HG03097 (cell line): ENCODE data around the gene NEK11.

ENCODE experiments used
- ATAC-seq: cut with Tn5 transposase; IDR thresholded peaks from one replicate; pipeline ENCODE4 v1.9.1; 2021; ENCODE audit not compliant: unreplicated experiment, low FRiP score

The NEK11 gene

DNA sequence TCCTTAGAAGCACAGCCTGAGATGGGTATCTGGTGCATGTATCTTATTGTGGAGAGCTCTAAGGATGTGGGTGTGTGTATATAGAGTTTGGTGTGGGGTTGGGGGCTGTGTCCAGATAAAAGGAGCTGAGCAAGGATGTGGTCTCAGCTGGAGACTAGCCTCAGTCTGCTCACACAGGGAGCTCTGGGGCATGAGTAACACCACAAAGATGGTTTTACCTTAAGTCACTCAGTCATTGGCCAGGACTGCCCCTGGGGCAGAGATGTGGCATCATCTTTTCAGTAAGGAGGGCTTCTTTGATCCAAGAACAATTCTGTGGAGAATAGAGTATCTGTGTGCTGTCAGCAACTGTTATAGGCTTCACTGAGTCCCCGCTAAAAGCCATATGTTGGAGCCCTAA lies 191.5 kb downstream of the NEK11 start:
- ATAC-seq = no peak

DNA sequence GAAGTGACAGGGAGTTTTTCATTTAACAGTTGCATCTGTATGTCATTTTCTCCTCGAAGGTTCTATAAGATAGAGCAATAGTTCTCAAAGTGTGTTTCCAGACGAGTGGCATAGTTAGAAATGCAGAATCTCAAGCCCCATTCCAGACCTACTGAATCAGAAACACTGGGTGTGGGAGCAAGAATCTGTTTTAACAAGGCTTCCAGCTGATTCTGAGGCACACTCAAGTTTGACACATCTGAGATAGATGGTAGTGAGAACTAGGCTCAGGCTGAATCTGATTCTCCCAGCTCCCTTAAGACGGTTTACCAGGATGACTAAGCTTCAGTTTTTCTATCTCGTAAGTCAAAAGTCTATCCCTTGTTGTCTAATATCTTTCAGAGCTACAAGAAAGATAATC lies 195.1 kb downstream of the NEK11 start:
- no peak for ATAC-seq

DNA sequence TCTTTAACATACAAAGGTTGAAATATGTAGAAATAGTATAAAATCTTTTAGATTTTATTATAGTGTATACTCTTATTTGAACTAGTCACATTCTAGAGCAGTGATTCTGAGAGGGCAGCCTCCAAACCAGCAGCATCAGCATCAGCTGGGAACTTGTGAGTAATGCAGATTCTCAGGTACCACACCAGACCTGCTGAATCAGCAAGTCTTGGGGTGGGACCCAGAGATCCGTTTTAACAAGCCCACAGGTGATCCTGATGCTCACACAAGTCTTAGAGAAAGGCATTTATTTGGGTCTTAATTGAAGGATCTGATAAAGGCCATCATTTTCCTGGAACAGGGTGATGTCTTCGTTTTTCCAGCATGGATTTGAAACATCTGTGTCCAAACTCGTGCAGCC lies 195.9 kb downstream of the NEK11 start:
- ATAC-seq = no peak

DNA sequence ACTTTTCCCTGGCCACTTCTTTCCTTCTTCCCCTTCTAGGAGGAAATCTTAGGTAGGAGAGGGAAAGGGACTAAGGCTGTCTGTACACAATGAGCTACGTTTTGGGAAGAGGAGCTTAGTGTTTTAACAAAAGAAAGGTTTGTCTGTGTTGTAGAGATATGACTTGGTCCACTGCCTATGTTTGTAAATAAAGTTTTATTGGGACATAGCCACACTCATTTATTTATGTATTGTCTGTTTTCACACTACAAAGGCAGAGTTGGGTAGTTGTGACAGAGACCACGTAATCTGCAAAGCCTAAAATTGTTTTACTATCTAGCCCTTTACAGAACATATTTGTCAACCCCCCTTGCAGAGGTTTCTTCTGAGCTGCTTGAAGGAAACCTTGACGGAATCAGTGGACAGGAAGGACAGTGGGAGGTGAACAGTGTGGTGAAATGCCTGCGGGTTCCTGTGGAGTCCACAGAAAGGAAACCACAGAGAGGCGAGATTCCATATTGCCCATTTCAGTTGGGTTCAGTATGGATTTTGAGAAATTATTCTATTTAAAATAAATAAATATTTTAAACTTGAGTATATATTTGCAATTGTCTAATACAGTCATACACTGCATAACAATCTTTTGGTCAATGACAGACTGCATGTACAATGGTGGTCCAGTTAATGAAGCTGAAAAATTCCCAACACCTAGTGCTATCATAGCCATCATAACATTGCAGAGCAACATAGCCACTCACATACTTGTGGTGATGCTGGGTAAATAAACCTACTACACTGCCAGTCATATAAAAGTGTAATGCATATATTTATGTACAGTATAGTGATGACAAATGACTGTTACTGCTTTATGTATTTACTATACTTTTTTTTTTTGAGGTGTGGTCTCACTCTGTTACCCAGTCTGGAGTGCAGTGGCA lies 197.0 kb downstream of the NEK11 start:
- ATAC-seq = no peak

DNA sequence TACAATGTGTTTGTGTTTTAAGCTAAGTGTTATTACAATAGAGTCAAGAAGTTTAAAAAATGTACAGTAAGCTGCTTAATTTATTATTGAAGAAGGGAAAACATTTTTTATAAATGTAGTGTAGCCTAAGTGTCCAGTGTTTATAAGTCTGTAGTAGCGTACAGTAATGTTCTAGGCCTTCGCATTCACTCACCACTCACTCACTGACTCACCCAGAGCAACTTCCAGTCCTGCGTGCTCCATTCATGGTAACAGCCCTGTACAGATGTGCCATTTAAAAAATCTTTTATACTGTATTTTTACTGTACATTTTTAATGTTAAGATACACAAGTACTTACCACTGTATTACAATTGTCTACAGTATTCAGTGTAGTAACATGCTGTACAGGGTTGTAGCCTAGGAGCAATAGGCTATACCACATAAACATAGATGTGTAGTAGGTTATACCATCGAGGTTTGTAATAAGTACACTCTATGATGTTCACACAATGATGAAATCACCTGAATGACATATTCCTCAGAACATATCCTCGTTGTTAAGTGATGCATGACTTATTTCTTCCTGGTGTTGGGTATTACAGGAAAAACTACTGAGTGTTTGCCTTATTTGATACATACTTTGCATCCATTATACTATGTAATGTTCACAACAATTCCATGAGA lies 198.3 kb downstream of the NEK11 start:
- ATAC-seq = no peak

DNA sequence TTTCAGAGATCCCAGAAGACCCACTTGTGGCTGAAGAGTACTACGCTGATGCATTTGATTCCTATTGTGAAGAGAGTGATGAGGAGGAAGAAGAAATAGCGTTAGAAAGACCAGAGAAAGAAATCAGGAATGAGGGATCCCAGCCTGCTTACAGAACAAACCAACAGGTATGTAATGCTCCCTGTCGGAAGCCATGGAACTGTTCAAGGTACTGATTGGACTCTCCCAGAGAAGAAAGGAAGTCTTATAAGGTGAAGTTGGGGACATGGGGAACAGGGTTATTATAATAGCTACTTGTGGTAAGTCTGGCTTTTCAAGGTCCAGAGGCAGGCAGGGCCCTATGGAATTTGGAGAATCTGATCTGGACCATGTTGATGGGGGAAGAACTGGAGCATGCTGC lies 201.8 kb downstream of the NEK11 start:
- no peak for ATAC-seq

DNA sequence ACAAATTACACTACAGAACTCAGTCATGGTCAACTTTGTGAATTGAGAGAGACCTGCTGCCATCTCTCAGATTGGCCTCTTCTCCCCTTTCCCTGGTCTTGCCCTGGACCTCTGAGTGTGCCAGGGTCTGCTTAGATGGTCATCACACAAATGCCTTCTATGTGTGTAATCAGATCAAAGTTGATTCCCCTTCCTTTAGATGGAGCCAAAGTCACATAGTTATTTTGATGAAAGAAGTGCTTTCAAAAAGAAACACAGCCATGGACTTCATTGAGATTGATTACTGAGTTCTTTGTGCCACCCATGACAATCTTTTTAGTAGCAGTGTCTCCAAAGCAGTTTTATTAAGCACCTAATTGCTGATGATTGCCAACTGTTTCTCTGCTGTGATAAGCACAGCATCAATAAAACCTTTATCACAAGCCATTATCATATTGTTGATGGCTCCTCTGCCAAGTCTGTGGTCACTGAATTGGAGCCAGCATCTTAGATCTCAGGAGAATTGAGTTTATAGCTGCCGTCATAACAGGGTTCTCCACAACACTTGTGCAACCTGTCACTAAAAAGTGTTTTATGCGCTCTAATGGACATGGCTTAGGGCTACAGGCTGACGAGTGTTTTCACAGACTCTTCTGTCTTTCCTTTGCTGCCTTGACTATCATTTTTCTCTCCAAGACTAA lies 205.2 kb downstream of the NEK11 start:
- ATAC-seq = no peak

DNA sequence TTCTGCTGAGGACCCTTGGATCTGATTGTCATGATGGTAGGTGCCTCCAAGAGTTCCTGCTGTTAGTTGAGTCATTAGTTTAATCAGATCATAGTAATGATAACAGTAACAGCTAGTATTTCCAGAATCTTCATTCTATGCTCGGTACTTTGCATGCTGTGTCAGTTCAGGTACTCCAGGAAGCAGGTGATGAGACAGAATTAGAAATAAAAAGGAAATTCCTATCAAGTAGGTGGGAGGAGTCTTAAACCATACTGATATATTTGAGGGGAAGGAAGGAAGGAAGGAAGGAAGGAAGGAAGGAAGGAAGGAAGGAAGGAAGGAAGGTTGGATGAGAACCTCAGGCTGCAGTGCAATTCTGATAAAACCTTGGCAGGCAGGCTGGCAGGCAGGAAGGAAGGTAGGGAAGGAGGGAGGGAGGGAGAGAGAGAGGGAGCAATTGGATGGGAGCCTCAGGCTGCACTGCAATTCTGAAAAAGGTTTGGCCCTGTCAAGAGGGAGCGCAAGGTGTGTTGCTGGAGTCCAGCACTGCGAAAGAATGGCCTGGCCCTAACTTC lies 206.1 kb downstream of the NEK11 start:
- no peak for ATAC-seq

DNA sequence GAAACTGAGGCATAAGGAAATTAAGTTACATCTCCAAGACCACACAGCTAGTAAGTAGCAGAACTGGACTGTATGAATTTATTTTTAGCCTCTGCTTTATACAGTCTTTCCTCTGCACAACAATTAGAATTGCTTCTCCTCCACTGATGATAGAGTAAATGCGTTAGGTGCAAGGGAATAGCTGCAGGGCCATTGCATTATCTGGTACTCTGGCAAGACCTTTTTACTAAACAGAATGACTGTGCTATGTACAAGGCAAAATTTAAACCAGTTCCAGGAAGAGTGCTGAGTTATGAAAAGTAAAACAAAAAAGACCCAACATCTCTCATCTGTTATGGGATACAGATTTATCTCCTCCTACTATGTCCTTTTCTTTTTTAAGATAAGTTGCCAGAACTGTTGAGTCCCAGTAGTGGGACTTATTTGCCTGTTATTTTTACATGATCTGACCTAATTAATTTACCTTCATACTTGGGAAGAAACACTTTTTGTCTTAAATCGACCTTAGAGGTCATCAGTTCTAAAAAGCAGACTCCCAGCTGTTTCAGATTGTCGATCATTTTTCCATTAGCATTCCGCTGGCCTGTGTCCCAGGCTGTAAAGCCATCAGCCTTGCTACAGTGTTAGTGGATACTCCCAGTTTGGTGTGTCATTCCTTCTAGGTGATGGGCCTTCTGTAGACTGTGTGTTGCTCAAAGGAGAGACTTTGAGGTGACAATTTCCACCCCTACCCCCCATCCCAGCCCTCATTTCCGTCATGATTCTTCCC lies 207.4 kb downstream of the NEK11 start:
- ATAC-seq = no peak

DNA sequence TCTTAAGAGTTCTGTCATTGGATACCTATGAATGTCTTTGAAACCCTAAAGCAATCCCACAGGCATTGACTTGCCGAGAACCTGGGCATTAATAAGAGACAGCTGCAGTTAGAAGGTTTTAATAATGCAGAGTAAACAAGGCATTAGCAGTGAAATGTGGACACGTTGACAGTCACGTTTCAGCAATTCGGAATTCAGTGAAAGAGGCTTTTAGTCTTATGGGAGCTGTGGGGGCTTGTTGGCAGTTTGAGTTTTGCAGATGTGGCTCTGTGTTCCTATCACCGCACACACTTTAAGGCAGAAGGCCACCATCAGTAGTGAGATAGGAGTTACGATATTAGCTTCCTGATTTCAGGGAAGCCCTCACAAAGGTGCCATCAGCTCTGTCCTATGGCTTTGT lies 209.7 kb downstream of the NEK11 start:
- no peak for ATAC-seq

DNA sequence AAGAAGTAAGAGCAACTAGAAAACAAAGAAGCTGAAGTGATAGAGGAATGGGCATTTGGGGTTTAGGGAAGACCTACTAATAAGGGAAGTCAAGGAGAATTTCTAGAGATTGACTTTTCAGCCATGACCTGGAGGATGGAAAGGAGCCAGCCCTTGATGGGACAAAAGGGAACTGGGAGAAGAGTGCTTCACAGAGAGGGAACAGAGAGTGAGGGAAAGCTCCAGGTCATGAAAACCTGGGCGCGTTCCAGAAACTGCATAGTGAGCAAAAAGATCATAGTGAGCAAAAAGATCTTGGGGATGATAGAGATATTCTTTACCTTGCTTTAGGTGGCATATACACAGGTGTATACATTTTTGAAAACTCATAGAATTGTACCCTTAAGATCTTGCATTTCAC lies 211.8 kb downstream of the NEK11 start:
- no peak for ATAC-seq

DNA sequence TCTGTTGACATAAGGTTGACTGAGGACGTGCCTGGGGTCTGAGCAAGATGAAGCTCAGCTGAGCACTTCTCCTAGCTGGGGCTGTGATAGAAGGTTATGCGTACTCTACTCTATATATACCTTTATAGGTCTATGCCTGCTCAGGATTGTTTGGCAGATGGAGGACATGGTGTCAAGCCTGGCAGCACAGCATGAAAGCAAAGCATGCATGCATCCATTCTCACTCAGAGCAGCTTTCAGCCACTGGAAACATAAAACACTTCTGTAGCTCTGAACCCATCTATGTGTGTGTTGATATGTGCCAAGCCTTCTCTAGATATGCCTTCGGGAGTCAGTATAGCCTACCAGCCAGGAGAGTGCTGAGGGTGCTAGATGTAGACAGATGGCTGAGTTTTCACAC lies 212.6 kb downstream of the NEK11 start:
- ATAC-seq = no peak

DNA sequence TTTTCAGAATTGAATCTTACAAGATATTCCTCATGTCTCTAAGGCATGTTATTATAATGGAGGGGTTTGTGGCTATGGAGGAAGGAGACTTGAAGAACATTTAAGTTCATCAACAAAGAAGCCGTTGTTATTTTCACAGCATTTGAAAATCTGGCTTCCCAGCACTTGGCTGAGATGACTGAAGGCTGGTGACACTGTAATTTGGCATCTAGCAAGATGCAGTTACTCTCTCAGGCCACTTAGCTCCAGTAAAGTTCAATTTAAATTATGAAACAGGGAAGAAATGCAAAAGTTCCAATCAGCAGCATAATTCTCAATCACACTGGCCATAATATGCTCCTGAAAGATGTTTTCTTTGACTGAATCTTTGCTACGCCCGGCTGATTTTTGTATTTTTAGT lies 215.5 kb downstream of the NEK11 start:
- no peak for ATAC-seq

DNA sequence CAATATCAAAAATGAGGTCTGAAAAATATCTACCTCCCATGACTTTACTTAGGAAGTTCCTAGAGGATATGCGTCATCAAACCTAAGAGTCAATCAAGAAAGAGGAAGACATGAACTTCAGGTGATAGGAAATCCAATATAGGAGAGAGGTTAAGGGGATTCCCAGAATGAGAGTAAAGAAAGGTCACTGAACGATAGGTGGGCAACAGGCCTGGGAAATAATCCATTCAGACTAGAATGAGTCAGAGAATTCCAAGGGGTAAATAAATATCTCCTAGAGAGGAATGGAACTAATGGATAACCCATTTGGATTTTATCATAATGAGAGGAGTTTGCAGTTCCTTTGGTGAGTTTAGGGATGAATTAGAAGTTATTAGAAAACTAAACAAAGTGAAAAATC lies 223.8 kb downstream of the NEK11 start:
- no peak for ATAC-seq

DNA sequence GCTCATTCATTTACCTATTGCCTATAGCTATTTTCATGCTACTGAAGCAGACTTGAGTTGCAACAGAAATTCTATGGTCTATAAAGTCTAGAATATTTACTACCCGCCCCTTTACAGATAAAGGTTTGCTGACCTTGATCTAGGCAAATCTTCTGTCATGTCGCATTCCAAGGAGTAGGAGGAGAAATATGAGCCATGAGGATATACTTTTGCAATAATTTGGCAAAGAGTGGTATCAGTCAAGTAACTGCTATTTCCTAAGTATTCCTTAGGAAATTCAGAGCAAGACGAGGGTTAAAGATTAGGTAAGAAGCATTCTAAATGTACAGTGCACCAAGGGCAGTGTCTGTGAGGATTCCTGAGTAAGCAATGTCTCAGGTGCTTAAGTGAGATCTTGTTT lies 233.8 kb downstream of the NEK11 start:
- no peak for ATAC-seq

DNA sequence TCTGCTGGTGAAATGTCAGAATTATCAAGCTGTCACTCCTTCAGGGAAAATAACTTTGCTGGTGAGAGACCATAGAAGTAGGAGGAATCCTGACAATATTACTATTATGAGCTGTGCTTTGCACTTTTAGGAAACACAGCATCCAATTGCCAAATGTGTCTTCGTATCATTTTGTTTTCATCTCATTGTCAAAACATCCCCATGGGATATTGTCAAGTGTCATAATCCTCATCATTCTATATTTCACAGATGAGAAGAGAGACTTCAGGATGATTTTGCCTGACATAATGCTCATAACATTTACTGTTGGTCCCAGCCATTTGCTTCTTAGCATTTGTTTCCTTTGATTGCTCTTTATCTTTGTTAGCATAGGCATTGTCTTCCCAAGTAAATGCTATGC lies 234.4 kb downstream of the NEK11 start:
- ATAC-seq = no peak

DNA sequence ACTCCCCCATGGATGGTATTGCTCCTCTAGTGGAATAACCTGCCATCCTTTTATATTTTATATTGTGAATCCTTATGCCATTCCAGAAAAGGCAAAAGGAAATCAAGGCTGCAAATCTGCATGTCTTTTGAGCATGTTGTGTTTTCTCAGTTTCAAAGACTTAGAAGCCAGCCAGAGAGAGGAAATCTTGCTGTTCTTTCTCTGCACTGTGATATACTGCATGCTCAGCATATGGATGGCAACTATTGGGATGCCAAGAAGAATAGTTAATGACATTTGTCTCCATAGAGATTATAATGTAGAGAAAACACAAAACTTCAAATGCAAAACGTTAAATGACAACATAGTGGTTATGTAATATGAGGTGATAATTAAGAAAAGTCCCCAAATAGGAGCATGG lies 248.9 kb downstream of the NEK11 start:
- ATAC-seq = no peak

DNA sequence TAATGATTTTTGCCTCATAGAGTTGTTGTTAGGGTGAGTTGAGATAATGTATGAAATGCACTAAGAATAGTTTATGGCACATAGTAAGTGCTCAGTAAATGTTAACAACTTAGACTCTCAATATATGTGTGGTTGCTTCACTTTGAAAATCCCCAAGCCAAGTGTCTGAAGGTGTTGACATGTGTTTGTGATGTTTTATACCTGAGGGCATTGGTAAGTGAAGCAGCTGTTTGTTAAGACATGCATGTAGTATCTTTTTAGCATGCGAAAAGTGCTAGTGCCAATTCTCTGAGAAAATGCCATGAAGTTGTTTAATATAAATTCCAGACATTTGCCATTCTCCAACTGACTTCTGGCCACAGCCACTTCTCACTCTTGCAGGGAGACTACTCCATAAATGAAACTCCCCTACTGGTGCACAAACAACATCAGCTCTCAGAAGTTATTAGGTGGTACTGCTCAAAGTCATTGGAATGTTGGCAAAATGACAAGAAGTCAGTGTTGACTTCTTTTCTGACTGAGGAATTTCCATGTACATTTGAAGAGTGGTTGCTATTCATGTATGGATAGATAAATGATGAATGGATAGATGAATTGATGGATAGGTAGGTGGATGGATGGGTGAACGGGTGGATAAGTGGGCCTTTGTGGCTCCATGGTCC lies 251.3 kb downstream of the NEK11 start:
- ATAC-seq = no peak

DNA sequence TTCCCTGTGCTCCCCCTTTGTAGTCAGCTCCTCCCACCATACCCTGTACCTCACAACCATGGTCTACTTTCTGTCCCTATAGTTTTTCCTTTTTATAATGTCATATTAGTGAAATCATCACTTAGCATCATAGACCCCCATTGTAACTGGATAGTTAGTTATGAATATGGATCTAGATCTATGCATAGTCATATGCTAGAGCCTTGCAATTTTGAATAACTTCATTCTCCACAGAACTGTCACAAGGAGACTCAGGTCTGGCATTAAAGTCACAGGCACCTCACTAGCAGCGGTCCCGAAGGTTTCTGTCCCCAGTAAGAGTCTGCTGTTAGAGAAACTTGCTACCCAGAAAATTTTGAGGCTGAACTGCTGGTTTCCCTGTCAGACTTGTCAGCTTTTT lies 252.9 kb downstream of the NEK11 start:
- no peak for ATAC-seq

DNA sequence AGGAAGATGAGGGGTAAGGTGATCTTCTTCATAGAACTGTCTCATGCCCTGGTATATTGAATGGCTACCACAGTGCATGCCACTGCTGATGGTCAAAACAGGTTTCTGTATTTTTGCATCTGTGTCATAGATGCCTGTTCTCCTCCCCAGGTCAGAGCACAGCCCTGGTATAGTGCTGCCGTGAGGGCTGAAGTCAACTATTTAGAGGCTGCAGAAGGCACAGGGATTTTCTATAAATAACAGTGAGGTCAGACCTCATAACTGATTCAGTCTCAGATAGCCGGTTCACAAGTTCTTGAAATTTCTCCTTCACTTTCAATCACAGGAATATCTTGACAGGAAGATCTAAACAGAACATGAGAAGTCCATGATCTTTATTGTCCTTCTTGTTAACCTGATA lies 255.7 kb downstream of the NEK11 start:
- ATAC-seq = no peak
